Stimulated activated CD8-positive, alpha-beta memory T cell treated with anti-CD3 and anti-CD28 coated beads, Interleukin-15, amount 100 ng/mL, for 1 hour (primary cell): ENCODE data around the gene SETBP1.

Experiments
- DNase-seq: peaks from one replicate; pipeline ENCODE4 v3.0.0-alpha.2; 2020; ENCODE audit warnings: low read depth

SETBP1 gene

GRCh38 chr18:44870631-44871502 lies 190.2 kb downstream of the SETBP1 start:
- no peak for DNase-seq

- no peak for DNase-seq
These were observed 191.1 kb downstream of the SETBP1 start for GRCh38 chr18:44871771-44872170.

- no peak for DNase-seq
These were observed 195.3 kb downstream of the SETBP1 start for GRCh38 chr18:44876024-44876423.

GRCh38 chr18:44876755-44877154 lies 196.1 kb downstream of the SETBP1 start:
- no peak for DNase-seq

- DNase-seq, result no peak
These were observed 197.6 kb downstream of the SETBP1 start for GRCh38 chr18:44878335-44878734.

GRCh38 chr18:44880170-44880569 lies 199.5 kb downstream of the SETBP1 start:
- DNase-seq, result no peak

- no peak for DNase-seq
These were observed 200.9 kb downstream of the SETBP1 start for GRCh38 chr18:44881461-44882162.

- DNase-seq, result no peak
These were observed 201.6 kb downstream of the SETBP1 start for GRCh38 chr18:44882163-44882868.

- DNase-seq, result no peak
These were observed 203.0 kb downstream of the SETBP1 start for GRCh38 chr18:44883671-44884070.

GRCh38 chr18:44884431-44884830 lies 203.7 kb downstream of the SETBP1 start:
- no peak for DNase-seq

- DNase-seq, result no peak
These were observed 204.8 kb downstream of the SETBP1 start for GRCh38 chr18:44885507-44885906.

- DNase-seq, result no peak
These were observed 206.5 kb downstream of the SETBP1 start for GRCh38 chr18:44887227-44887631.

GRCh38 chr18:44889111-44889510 lies 208.4 kb downstream of the SETBP1 start:
- DNase-seq, result no peak

- DNase-seq, result no peak
These were observed 212.5 kb downstream of the SETBP1 start for GRCh38 chr18:44893045-44893706.

GRCh38 chr18:44893966-44894365 lies 213.3 kb downstream of the SETBP1 start:
- DNase-seq, result no peak

- DNase-seq, result no peak
These were observed 214.6 kb downstream of the SETBP1 start for GRCh38 chr18:44895176-44895798.

GRCh38 chr18:44896846-44897245 lies 216.2 kb downstream of the SETBP1 start:
- no peak for DNase-seq

- no peak for DNase-seq
These were observed 216.7 kb downstream of the SETBP1 start for GRCh38 chr18:44897411-44897810.

- no peak for DNase-seq
These were observed 217.1 kb downstream of the SETBP1 start for GRCh38 chr18:44897816-44898215.

GRCh38 chr18:44898498-44898897 lies 217.8 kb downstream of the SETBP1 start:
- no peak for DNase-seq

GRCh38 chr18:44899832-44900231 lies 219.1 kb downstream of the SETBP1 start:
- DNase-seq, result no peak

GRCh38 chr18:44900627-44901026 lies 219.9 kb downstream of the SETBP1 start:
- no peak for DNase-seq
